Dedifferentiated amniotic fluid mesenchymal stem cell (primary cell): Measurements from ENCODE around the gene ZCCHC3.

Experiments used
- DNase-seq: peaks from one replicate; pipeline ENCODE4 v3.0.0-alpha.2; 2016; ENCODE audit errors: extremely low spot score

ZCCHC3 gene

GRCh38 chr20:346640-347316 lies 49.4 kb downstream of the ZCCHC3 start, which contains the start of gene NRSN2:
Gene NRSN2, plus strand, starts transcription at chr20:347111. Its CDS starts 2,533 bp downstream, at chr20:349644.
- DNase-seq: peak; percentile 66

GRCh38 chr20:347317-347639 lies 49.9 kb downstream of the ZCCHC3 start:
- DNase-seq: no peak

GRCh38 chr20:347640-348484 lies 50.5 kb downstream of the ZCCHC3 start:
- DNase-seq: peak; percentile 96

DNA sequence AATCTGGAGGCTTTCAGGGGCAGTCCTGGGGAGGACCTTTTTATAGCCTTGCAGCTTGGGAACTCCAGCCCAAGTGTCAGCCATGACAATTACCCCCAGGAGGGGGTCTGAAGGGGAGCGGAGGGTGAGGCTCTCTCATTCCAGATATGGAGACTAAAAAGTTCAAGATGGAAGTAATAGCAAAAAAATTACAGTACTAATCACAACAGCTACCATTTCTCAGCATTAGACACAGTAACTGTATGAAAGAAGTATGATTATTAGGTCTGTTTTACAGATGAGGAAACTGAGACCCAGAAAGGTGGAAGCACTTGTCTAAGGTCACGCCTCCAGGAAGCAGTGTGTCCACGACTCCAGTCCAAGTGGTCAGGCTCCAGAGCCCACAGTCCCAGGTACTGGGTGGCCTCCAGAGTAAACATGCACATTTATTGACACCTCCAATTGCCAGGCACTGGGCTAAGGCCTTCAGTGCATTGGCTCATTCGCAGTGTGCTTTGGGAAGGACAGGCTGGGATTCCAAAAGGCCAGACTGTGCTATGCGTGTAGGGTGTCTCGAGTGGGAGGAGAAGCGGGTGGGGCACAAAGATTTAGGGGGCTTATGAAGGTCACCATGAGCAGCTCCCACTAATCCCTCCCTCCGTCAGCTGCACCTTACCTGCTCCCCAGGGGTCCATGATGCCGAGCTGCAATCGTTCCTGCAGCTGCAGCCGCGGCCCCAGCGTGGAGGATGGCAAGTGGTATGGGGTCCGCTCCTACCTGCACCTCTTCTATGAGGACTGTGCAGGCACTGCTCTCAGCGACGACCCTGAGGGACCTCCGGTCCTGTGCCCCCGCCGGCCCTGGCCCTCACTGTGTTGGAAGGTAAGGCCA lies 51.8 kb downstream of the ZCCHC3 start:
- no peak for DNase-seq
